Measurements from ENCODE around the gene AGO4.
"Not testable (repeated sequence)": the region's sequence is repeated elsewhere in the genome, so short reads cannot be mapped to it uniquely, and the experiment has no call there.

Gene AGO4

DNA sequence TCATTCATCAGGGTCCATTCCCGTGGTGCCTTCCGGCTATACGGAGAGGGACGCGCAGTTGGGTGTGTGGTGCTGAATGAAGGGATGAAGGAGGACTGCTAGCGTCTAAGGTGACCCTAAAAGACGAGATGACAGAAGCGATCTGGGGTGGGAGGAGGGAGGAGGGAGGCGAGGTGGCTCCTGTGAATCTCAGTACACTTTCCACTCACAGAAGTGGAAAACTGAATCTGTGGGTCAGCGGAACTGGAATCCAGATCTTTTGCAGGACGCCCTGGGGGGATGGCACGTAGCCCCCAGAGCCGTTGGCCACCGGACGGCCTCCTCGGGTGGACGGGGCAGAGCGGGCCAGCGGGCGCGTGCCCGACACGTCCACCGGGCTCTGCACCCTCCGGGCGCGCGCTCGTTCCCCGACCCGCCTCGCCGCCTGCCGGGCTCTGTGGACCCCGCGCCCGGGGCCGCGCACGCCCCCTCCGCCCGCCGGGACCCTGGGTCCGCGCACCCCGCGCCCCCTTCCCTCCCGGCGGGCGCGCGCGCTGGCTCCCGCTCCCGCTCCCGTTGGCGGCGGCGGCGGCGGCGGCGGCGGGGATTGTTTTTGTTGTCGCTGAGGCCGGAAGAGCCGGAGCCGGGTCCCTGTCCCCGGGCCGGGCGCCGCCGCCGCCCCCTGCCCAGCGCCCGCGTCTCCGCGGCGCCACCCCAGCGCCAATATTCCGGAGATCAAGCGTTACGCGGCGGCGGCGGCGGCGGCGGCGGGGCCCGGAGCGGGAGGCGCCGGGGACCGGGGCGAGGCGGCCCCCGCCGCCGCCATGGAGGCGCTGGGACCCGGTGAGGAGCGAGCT lies at the start of gene AGO4:
Gene AGO4, plus strand, starts transcription at position 403 of the 836 bp plus-strand sequence. Its CDS starts 401 bp downstream, at position 804.
- no peak for DNase-seq

DNA sequence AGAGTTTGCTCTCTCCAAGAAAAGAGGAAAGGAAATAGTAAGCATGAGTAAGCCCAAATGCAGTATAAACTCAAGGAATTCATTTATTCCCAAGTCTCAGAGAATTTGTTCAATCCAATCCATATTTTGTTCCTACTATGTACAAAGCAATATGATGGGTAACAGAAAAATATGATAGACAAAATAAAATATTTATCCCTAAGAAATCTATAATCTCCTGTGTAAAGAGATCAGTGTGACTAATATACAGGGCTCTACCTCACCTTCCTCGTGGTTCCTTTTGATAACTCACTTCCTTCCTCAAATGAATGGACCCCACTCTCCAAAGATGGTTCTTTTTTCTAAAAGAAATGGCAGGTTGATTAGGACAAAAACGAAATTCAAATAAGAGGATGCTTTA lies 45.7 kb upstream of the AGO4 start:
- DNase-seq = no peak

DNA sequence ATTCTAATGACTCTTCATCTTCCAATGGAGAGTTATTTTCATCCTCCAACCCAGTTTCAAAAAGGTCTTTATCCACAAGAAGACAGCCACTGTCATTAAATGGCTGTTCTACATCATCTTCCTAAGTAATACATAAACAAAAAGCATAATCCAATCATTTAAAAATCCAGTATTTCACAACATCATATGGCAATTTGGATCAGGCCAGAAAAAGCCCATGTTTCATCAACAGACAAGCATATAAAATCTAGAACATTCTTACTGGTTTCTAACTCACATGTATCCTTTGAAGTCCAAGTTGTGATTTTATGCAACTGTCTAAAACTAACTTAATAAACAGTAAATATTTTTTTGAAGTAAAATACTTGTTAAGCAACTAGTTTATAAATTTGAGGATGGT lies 44.6 kb upstream of the AGO4 start:
- DNase-seq = no peak

DNA sequence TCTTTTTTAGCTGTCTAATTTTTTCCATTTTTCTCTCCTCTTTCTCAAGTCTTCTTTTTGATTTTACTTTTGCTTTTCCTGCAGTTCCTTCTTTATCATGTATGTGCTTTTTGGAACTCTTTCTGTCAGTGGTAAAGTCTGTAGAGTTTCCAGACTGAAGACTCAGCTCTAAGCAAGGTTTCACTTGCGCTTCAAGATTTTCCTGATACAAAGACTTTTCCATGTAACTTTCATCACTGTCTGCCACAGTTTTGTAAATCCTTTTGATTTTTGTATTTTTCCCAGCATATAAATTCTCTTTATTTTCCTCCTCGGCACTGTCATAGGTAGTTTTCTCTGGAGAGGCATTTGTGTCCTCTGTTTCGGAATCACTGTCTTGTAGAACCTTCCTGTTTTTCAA lies 43.5 kb upstream of the AGO4 start:
- DNase-seq = no peak

DNA sequence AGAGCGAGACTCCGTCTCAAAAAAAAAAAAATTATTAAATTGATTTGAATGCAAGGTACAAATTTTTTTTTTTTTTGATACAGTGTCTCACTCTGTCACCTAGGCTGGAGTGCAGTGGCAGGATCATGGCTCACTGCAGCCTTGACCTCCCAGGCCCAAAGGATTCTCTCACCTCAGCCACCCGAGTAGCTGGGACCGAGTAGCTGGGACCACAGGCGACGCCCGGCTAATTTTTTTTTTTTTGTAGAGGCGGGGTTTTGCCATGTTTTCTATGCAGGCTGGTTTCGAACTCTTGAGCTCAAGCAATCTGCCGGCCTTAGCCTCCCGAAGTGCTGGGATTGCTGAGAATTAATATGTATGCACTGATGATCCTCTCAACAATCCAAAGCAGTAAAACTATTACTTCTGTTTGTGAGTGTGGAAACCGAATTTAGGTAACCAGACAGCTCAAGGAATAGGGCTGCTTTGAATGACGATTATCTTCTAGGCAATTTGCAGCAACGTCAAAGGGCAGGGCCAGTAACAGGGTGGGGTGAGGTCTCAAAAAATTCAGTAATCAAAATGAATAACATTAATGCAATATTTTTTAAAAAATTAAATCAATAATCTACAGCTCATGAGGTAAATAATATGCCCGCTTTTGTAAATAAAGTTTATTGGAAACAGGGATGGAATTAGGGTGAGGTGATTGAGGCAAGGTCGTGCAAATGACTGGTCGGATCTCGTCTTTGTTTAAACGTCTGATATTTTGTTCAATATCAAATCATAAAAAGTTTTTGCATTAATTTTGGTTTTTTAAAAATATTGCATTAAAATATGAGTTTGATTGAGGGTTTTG lies 39.2 kb upstream of the AGO4 start:
- no peak for DNase-seq

DNA sequence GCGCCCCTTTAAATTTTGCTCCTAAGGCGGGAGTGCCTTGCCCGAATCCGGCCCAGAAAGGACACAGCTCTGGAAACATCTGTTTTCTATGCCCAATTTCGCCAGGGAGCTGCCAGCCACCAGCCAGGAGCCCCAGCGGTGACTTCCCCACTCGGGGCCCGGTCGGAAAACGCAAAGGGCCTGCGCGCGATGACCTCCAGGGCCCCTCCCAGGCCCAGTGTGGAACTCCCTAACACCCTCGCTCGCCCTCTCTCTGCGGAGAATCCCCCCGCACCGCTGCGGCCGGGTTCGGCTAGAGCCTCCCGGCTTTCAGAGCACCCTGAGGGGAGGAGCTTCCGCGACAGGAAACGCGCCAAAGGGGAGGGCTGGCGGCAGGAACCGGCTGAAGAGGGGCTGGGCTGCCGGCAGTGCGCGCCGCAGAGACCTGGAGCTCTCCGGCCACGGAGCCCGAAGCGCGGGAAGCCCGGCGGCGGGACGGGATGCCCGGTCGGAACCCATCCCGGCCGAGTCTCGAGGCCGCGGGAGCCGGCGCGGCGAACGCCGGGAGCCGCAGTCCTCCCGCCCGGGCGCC lies 38.5 kb upstream of the AGO4 start:
- peak; percentile 77 for DNase-seq

DNA sequence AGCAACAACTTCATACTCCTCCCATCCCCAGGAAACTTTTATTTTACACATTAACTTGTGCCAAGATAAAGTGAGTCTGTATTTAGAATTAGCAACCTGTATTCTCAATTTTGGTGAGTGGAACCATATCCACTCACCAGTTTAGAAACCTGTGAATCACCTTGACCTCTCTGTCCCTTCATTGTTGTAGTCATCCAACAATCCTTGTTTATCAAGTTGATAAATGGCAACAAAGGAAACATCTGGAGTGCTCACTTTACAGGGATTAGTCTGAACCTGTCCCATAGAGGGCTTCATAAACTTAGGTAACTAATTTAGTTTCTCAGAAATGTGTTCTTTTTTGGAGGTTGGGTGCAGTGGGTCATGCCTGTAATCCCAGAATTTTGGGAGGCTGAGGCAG lies 34.1 kb upstream of the AGO4 start:
- DNase-seq = no peak

DNA sequence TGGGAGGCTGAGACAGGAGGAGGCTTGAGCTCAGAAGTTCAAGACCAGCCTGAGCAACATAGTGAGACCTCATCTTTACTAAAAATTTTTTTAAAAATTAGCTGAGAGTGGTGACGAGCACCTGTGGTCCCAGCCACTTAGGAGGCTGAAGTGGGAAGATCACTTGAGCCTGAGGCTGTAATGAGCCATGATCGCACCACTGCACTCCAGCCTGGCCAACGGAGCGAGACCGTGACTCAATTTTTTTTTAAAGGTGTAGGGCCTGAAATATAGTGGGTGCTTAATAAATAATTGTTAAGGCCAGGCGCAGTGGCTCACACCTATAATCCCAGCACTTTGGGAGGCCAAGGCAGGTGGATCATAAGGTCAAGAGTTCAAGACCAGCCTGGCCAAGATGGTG lies 31.6 kb upstream of the AGO4 start:
- not testable (repeated sequence) for DNase-seq

DNA sequence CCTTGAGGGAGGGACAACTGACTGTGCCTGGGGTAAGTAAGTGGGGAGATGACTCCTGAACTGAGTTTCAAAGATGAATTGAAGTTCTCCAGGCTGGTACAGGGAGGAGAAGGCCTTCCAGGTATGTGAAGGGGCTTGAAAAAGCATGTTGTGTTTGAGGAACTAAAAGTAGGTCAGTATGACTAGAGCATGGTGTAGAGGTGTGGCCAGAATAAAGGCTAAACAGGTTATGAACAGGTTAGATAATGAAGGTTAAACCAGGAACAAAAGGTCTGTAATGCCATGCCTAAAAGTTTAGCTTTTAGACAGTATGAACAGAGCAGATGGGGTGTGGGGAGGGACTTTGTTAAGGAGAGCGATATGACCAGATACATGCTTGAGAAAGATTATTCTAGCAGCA lies 30.7 kb upstream of the AGO4 start:
- DNase-seq = no peak

DNA sequence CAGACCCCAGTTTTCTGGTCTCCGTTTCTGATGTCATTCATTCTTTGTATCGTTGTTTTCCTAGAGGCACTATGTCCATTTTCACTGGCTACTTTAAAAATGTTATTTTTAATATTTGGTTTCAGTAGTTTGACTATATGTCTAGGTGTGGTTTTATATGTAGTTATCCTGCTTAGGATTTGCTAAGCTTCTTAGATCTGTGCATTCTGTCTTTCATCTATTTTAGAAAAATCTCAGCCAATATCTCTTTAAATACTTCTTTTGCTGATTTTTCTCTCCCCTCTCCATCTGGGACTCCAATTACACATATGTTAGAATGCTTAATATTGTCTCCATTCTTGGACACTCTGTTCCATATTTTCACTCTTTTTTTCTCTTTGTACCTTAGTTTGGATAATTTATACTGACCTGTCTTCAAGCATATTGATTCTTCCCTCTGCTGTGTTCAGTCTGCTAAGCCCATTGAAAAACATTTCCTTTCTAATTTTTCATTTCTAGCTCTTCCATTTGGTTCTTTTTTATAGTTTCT lies 24.7 kb upstream of the AGO4 start:
- no peak for DNase-seq

DNA sequence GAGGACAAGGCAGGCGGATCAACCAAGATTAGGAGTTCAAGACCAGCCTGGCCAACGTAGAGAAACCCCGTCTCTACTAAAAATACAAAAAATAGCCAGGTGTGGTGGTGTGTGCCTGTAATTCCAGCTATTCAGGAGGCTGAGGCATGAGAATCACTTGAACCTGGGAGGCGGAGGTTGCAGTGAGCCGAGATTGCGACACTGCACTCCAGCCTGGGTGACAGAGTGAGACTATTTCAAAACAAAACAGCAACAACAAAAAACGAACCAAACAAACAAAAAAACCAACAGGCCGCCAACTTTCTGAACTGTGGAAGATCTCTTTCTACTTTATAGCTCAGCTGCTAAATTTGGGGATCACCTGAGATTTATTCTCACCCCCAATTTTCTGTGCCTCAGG lies 23.5 kb upstream of the AGO4 start:
- DNase-seq = not testable (repeated sequence)

DNA sequence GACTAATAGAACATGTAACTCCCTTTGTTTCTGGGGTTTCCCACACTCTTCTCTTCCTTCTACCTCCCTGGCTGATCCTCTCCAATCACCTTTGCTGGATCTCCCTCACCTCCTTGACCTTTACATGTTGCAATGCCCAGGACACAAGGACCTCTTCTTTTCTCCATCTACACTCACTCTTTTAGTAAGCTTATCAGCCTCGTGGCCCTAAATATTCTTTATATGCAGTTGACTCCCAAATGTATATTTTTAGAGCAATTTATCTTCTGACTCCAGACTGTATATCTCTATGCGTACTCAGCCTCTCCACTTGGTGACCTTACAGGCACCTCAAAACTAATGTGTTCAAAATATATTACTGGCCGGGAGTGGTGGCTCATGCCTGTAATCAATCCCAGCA lies 19.7 kb upstream of the AGO4 start:
- DNase-seq = no peak

DNA sequence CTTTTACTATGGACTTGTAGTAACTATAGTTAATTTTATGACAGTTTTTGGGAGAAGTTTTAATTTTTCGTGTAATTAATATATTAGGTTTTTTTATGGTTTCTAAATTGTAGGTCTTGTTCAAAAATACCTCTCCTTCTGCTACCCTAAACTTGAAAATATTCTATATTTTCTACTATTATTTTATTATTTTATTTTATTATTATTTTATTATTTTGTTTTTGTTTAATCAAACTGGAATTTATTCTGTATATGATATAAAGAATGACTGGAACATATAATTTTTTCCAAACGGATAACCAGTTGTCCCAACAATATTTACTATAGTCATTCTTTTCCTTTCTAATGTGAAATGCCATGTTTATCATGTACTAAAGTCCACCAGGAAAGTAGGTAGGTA lies 17.1 kb upstream of the AGO4 start:
- no peak for DNase-seq

DNA sequence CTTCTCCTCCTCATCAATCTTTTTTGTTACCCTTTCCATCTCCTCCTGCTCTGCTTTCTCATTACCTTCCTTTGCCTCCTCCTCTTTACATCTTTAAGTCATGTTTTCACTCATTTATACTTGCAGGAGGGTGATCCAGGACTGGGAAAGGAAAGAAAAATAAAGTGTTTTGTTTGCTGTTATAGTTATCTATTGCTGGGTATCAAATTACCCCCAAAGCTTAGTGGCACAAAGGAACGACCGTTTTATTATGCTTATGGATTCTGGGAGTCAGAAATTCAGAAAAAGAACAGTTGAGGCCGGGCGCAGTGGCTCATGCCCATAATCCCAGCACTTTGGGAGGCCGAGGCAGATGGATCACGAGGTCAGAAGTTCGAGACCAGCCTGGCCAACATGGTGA lies 12.5 kb upstream of the AGO4 start:
- DNase-seq = no peak

DNA sequence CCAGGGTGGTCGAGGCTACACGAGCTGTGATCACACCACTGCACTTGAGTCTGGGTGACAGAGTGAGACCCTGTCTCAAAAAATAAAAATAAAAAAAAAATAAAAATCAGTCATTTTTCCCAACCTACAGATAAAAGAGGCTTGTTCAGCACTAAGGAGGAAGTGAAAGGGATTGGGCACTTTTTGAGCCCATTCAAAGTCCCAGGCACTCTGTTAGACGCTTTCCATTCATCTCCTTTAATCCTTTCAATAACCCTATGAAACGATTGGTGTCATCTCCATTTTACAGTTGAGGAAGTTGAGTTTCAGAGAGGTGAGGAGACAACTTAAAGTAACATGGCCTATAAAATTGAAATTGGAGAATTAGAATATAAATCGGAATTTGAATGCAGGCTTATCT lies 10.4 kb upstream of the AGO4 start:
- no peak for DNase-seq

DNA sequence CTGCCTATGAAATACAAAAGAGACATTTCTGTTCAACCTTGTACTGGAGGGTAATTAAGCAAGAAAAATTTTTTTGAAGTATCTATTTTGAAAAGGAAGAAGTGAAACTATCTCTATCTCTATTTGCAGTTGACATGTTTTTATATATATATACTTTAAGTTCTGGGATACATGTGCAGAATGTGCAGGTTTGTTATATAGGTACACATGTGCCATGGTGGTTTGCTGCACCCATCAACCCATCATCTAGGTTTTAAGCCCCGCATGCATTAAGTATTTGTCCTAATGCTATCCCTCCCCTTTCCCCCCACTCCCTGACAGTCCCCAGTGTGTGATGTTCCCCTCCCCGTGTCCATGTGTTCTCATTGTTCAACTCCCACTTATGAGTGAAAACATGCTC lies 9.8 kb upstream of the AGO4 start:
- DNase-seq = not testable (repeated sequence)

DNA sequence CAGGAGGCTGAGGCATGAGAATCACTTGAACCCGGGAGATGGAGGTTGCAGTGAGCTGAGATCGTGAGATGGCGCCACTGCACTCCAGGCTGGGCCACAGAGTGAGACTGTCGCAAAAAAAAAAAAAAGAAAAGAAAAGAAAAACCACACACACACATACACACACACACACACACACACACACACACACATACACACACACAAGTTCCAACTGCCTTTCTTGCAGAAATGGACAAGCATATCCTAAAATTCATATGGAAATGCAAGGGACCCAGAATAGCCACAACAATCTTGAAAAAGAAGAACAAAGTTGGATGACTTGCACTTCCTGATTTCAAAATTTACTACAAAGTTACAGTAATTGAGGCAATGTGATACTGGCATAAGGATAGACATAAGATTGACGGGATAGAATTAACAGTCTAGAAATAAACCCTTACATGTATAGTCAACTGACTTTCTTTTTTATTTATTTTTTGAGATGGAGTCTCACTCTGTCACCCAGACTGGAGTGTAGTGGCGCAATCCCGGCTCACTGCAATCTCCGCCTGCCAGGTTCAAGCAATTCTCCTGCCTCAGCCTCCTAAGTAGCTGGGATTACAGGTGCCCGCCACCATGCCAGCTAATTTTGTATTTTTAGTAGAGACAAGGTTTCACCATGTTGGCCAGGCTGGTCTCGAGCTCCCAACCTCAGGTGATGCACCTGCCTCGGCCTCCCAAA lies 7.5 kb upstream of the AGO4 start:
- not testable (repeated sequence) for DNase-seq

DNA sequence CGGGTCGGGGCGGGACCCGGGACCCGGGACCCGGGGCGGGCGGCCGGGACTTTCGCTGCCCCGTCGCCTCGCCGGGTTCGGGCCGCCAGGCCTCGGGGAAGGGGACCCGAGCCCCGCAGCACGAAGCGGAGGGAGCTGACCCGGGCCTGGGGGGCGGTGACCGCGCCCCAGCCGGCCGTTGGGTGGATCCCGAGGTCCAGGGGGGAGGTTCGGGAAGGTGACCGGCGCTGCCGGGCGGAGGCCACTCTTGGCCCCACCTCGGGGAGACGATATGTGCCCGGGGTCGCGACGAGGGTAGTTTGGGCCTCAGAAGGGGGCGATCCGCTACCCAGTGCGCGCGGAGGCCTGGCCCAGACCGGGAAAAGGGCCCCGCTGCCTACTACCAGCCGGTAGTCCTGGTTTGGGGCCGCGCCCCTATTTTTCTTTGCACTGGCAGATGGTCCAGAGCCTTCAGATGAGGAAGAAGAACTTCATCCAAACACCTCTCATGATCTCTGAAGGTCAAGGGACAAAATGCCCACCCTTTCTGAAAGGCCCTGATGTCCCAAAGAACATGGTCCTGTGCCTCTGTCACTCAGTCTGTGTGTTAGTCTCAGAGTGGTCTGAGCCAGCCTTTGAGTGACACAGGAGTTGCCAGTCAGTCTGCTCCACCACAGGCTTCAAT lies 766 bp downstream of the AGO4 start:
- DNase-seq = no peak

DNA sequence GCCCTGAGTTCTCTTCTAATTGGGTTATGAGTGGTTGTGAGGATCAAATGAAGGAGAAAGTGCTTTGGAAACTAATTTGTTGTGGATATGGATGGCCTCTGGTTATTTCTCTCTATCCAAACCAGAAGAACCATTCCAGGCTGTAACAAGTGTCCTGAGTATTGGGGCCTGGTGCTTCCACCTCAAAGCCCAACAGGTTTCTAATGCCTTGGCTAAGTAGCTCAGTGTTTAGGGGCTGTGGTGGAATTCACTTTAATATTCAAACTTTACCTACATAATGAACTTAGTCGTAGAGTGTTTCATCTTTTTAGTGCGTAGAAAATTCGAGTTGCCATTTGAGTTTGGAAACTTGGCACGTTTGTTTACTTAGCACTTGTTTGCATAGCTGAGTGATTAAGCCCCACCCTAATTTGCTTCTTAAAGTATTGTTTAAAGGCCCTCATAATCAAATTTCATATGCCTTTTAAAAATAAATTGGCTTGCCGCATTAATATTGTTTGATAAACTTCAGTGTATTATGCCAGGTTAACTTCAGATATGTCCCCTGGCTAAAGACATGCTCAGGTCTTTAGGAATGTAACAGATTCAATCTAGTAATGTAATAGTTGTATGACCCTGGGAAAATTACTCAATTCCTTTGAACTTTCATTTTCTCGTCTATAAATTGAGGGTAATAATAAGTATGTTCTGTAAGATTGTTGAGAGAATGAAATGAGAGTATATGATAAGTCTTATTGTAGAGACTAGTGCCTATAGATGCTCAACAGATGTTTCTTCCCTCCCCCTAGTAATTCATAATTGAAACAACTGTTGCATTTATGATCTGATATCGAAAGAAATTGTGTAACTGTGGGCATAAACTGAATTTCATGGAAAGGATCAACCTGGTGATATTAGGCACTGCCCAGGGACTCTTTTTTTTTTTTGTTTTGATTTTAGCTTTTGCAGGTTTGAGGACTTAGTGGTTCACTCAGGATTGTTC lies 1.6 kb downstream of the AGO4 start:
- DNase-seq = no peak

DNA sequence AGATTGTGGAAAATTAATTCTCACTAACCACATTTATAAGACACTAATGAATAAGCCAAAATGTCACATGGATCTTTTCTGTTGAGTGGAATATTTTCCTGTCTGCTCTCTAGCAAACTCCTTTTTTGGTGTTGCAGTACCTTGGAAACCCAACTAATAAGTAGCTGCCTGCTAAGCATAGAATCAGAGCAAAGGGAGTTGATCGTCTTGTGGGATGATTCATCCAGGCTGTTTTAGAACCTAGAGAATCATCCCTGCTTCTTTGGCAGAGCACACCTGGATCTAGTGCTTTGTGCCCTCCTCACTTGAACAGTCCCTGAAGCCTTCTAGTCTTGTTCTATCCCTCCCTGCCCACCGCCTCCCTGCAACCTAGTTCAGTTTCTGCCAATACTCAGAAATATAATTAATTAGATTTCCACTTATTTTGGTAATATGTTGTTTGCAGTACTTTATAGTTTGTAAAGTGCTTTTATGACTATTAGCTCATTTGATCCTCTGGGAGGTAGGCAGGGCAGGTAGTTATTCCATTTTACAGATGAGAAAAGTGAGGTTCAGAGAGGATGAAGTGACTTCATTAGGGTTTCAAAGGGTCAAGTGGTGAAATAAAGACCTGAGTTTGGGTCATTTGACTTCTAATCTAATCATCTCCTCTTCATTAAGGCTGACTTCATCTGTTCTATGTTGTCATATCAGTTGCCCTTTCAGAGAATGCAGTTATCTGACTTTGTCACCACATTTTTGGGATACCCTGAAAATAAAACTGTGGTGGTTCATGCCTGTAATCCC lies 2.5 kb downstream of the AGO4 start:
- no peak for DNase-seq

Measured in NCI-H2107 (cell line).